D721Med (cell line): ENCODE data around the gene PSMB2.

Experiments used
- DNase-seq: peaks from one replicate; pipeline ENCODE4 v3.0.0; 2011; ENCODE audit warnings: low spot score; ENCODE audit not compliant: insufficient read length
- FAIRE-seq: peaks from 2 replicates; lab custom pipeline; 2011; peaks lifted over from hg19 to GRCh38; lab: Jason Lieb, UNC
- TF ChIP-seq, protein P1 (sequence below): IDR thresholded peaks from 2 replicates; pipeline ENCODE4 v1.5.1; 2012; ENCODE audit warnings: mild to moderate bottlenecking, control low read depth; ENCODE audit not compliant: insufficient read depth; ENCODE audit errors: missing control alignments

The PSMB2 gene

DNA sequence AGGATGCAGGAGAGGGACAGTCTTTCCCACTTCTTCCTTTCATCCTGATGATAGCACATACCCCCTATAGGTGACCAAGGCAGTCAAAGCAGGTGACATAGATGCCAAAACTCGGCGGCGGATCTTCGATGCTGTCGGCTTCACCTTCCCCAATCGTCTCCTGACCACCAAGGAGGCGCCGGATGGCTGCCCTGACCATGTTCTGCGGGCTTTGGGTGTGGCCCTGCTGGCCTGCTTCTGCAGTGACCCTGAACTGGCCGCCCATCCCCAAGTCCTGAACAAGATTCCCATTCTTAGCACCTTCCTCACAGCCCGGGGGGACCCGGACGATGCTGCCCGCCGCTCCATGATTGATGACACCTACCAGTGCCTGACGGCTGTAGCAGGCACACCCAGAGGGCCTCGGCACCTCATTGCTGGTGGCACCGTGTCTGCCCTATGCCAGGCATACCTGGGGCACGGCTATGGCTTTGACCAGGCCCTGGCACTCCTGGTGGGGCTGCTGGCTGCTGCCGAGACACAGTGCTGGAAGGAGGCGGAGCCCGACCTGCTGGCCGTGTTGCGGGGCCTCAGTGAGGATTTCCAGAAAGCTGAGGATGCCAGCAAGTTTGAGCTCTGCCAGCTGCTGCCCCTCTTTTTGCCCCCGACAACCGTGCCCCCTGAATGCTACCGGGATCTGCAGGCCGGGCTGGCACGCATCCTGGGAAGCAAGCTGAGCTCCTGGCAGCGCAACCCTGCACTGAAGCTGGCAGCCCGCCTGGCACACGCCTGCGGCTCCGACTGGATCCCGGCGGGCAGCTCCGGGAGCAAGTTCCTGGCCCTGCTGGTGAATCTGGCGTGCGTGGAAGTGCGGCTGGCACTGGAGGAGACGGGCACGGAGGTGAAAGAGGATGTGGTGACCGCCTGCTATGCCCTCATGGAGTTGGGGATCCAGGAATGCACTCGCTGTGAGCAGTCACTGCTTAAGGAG, 80.8 kb downstream of the PSMB2 start:
- no peak for FAIRE-seq
- TF ChIP-seq, protein P1, sequence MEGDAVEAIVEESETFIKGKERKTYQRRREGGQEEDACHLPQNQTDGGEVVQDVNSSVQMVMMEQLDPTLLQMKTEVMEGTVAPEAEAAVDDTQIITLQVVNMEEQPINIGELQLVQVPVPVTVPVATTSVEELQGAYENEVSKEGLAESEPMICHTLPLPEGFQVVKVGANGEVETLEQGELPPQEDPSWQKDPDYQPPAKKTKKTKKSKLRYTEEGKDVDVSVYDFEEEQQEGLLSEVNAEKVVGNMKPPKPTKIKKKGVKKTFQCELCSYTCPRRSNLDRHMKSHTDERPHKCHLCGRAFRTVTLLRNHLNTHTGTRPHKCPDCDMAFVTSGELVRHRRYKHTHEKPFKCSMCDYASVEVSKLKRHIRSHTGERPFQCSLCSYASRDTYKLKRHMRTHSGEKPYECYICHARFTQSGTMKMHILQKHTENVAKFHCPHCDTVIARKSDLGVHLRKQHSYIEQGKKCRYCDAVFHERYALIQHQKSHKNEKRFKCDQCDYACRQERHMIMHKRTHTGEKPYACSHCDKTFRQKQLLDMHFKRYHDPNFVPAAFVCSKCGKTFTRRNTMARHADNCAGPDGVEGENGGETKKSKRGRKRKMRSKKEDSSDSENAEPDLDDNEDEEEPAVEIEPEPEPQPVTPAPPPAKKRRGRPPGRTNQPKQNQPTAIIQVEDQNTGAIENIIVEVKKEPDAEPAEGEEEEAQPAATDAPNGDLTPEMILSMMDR, result no peak
- no peak for DNase-seq

DNA sequence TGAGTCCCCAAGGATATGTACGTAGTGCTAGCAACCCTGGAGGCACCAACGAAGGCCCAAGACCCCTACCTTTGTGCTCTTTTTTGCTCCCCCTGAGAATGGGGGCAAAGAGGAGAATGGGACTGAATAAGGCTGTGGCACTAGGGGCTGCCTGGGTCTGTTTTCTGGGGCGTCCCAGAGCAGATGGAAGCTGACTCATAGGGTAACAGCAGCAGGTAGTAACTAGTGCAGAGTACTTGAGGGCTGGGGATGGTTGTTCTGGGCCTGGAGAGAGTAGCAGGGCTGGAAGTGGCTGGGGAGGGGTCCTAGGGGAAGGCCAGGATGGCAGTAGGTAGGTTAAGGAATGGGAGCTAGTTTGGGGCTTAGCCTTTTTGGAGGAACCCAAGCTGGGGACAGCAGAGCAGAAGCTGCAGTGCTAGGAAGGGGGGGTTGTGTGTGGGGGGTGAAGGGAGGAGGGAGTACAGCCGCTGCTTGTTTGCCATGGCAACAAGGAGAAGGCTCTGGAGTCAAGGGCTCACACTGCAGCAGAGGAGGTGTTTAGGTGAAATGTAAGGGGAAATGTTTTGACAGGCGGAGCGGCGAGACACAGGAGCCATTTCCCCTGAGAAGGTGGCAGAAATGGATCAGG, 81.9 kb downstream of the PSMB2 start:
- TF ChIP-seq, protein P1, result no peak
- no peak for FAIRE-seq
- DNase-seq, result no peak

DNA sequence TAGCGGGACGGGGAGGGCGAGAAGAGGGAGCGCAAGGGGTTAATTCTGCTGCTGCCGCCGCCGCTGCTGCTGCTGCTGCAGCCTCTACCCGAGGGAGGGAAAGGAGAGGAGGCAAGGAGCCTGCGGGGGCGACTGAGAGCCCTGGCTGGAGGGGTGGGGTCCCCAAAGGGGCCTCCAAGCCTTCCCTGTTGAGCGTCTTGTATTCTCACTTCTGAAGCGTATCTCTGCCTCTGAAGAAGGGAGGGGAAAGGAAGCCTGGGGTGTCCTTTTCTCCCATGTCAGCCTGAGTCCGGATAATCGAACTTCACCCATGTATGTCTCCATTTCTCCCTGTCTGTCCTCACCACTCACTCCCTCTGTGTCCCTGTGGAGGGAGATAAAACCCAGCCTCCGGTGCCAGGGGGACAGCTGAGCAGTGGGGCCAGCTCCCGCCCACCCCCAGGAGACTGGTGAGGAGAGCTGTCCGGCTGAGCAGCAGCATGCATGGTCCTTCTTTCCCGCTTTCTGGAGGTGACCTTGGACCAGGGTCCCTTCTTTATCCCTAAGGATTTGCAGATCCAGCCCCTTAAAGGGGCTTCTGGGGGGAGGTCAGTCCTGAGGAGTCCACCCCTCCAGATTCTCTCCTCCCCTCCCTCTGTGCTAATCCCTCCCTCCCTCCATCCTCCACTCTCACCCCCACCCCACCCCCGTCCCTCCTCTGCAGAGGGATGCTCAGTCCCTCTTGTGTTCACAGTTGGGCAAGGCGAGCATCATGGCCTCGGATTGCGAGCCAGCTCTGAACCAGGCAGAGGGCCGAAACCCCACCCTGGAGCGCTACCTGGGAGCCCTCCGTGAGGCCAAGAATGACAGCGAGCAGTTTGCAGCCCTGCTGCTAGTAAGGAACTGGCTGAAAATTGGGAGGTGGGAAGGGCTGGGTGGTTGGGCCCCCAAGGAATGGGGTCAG, 82.7 kb downstream of the PSMB2 start:
- DNase-seq (no peak), FAIRE-seq (no peak)

DNA sequence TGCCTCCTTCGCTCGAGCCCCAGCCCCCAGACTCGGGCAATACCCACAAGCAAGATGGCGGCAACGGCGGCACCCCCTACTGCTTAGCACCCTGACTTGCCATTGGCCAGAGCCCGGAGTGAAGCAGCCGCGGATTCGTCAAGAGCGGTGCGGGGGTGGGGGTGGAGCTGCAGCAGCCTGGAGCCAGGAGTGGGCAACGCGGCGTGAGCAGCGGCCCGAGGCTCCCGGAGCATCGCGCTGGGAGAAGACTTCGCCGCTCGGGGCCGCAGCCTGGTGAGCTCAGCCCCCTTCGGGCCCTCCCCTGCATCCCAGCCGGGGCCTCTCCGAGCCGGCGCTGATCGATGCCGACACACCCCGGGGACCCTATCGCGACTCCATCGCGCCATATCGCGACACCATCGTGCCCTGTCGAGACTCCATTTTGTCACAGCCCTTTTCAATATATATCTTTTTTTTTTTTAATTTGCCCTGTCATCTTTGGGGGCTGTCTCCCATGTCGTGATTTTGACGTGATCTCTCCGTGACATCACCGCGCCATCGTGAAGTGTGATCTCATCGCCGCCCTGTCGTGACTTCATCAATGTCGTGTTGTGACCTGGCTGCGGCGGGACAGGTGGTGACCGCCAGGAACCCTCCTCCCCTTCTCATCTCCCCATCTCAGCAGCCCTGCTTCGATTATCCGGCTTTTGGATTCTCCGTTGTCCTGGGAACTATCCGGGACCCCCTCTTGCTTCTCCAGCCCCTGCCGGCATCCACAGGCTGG, 83.5 kb downstream of the PSMB2 start, which contains the start of gene NCDN:
Gene NCDN (plus strand): TSS at position 189 of the 763 bp plus-strand sequence. CDS start 392 bp downstream, at position 581.
- TF ChIP-seq, protein P1, result no peak
- FAIRE-seq (no peak), DNase-seq (peak; percentile 79)

More for the DNA sequence above, 82.7 kb downstream of the PSMB2 start:
- TF ChIP-seq, protein P1, result no peak

DNA sequence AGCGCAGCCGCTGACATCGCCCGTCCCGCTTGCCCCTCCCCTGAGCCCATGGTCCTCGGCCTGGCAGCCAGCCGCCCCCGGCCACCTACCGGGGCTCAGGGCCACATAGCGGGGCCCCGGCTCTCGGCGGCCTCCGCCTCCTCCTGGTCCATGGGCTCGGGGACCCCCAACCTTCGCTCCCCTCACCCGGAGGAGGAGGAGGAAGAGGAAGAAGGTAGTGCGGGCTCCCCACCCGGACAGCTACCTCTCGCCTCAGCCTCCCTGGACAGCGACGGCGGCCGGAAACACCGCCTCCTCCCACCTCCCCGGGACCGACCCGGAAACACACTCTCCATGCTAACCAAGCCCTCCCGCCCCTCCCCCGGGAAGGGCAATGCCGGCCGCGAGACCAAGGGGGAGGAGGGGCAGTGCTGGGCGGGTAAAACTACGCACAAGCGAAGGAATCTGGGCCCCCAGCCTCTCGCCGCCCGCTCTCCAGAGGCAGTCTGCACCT, 84.2 kb downstream of the PSMB2 start, which contains the start of gene KIAA0319L:
Gene KIAA0319L (minus strand): TSS at position 286 of the 493 bp plus-strand sequence. CDS start 2,912 bp downstream, outside the sequence.
- TF ChIP-seq, protein P1, result no peak
- FAIRE-seq (no peak), DNase-seq (peak; percentile 76)
